GM13976 (cell line): ENCODE results near the gene BCORL1.

Source experiments
- DNase-seq: peaks from one replicate; pipeline ENCODE4 v3.0.0; 2012; ENCODE audit warnings: low spot score
- CTCF ChIP-seq: IDR thresholded peaks from 2 replicates; pipeline ENCODE4 v1.5.1; 2012; ENCODE audit warnings: borderline replicate concordance, mild to moderate bottlenecking; ENCODE audit not compliant: insufficient read depth; ENCODE audit errors: extremely low read depth, missing control alignments, control extremely low read depth
- in situ Hi-C: fragments of 300-500 bp; cut with MboI; formaldehyde crosslinking; loops from one replicate; pipeline ENCODE4 v1.12.0; 2022; ENCODE audit warnings: low sequenced_read_pairs, mixed read lengths, inconsistent platforms; ENCODE audit not compliant: unreplicated experiment

BCORL1 gene

DNA sequence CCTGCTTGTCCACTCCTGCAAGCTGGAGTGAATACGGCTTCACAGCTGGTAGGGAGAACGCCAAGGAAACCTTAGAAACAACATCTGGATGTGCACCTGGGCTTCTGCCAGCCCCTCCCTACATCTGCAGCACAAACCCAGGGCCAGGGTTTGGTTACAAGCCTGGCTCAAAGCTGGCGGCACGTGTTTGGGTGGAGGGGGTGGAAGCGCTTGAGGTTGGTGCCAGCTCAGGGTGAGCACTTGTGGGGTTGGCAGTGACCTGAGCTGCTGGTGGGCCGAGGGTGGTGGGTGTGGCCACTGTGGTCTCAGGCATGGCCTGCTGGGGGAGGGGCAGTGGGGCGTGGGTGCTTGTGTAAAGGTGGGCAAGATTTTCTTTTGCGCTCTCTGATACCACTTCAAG lies 112.3 kb downstream of the BCORL1 start:
- in situ Hi-C loops: no loop called here
- DNase-seq: no peak
- TF ChIP-seq CTCF: no peak

DNA sequence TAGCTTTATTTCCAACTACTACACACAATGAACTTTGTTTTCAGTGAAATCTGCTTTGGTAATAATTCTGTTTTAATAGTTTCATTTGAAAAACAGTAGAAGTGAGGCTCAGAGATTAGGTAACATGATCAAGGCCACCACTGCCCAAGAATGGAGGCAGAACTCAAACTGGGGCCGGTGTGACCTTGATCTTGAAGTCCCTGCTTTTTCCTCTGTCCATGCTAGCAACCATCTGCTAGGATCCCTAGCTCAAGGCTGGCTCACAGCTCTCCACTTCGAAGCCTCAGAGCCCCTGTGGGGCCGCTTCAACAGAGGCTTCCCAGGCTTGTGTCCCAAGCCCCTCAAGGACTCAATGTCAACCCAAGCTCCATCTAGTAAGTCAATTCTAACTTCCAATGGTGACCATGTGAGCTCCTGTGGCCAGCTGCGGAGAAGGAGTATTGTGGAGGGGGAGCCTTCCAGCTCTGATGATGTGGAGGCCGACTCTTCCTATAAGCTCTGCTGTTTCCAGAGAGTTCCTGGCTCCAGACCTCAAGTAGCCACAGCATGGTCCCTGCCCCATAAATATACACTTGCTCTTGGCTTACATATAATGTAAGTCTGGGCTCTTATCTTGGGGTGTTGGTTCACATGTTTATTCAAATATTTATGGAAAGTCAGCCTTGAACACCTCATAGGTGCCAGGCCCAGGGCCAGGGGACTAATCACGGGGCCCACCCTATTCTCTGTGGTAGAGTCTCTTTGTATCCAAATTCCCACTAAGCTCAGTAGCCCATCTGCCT lies 113.0 kb downstream of the BCORL1 start:
- in situ Hi-C loops: no loop called here

GRCh38 chrX:130097507-130098209 lies 115.2 kb downstream of the BCORL1 start:
- DNase-seq: no peak
- in situ Hi-C loops: no loop called here
- no peak for TF ChIP-seq CTCF

More for the DNA sequence above, 113.0 kb downstream of the BCORL1 start:
- no peak for TF ChIP-seq CTCF
- no peak for DNase-seq

DNA sequence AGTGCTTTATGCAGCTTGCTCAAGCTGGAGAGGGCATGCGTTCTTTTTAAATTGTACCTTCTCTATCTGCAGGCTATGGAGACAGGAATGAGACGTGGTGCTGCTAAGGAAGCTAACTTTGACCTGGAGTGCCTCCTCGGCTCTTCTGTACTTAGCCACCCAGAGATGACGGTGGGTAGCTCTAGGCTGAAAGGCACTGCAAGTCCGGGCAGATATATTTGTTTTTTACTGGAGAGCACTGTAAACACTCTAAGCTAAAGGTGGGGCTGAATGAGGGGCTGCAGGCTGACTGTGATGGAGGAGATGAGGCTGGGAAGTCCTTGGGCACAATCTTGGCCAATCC lies 115.7 kb downstream of the BCORL1 start:
- DNase-seq: no peak
- in situ Hi-C loops: no loop called here
- no peak for TF ChIP-seq CTCF

DNA sequence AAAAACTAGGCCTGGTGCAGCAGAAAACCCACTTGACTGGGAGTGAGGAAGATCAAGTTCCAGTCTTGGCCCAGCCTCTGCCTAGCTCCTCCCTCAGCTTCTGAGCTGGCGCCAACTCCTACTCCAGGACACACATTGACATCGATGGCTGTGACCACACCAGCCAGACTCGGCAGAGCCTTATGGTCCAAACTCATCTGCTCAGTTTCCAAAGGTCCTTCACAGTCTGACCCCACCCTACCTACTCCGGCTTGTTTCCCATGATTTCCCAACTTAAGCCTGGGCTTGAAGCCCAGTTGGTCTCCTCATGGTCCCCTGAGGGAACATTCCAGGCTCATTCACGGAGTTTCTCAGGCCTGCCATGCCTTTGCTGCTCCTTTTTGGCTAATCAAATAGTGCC lies 117.7 kb downstream of the BCORL1 start:
- no peak for DNase-seq
- TF ChIP-seq CTCF: no peak
- in situ Hi-C loops: no loop called here

- no peak for TF ChIP-seq CTCF
- in situ Hi-C loops: no loop called here
- no peak for DNase-seq
Observed at GRCh38 chrX:130103605-130104004, 121.2 kb downstream of the BCORL1 start.

- in situ Hi-C loops: no loop called here
- DNase-seq: no peak
- no peak for TF ChIP-seq CTCF
Observed at GRCh38 chrX:130105244-130105643, 122.8 kb downstream of the BCORL1 start.
